GM19324 (cell line): ENCODE results near the gene XPO1.
A peak's percentile ranks its signal among the peaks of the same experiment; 100 is the strongest.
"Not testable (repeated sequence)": the region's sequence is repeated elsewhere in the genome, so short reads cannot be mapped to it uniquely, and the experiment has no call there.

Experiments used
- ATAC-seq: cut with Tn5 transposase; IDR thresholded peaks from one replicate; pipeline ENCODE4 v1.9.1; 2021; ENCODE audit warnings: mild to moderate bottlenecking, moderate library complexity; ENCODE audit not compliant: unreplicated experiment, low FRiP score

XPO1 gene

GRCh38 chr2:61470122-61470951 is 67.8 kb downstream of the XPO1 start:
- peak; percentile 41 for ATAC-seq

GRCh38 chr2:61469424-61470121 is 68.6 kb downstream of the XPO1 start:
- no peak for ATAC-seq

- ATAC-seq, result not testable (repeated sequence)
Measured at GRCh38 chr2:61468231-61468630, 69.9 kb downstream of the XPO1 start.

GRCh38 chr2:61465045-61465444 is 73.1 kb downstream of the XPO1 start:
- ATAC-seq, result no peak

- ATAC-seq, result no peak
Measured at GRCh38 chr2:61463769-61464475, 74.2 kb downstream of the XPO1 start.

- no peak for ATAC-seq
Measured at GRCh38 chr2:61461404-61461803, 76.8 kb downstream of the XPO1 start.

- ATAC-seq, result no peak
Measured at GRCh38 chr2:61460163-61460562, 78.0 kb downstream of the XPO1 start.

GRCh38 chr2:61456746-61457420 is 81.3 kb downstream of the XPO1 start:
- ATAC-seq, result no peak

- no peak for ATAC-seq
Measured at GRCh38 chr2:61456070-61456745, 81.9 kb downstream of the XPO1 start.

GRCh38 chr2:61454972-61455371 is 83.2 kb downstream of the XPO1 start:
- not testable (repeated sequence) for ATAC-seq

GRCh38 chr2:61454383-61454782 is 83.8 kb downstream of the XPO1 start:
- no peak for ATAC-seq

- ATAC-seq, result no peak
Measured at GRCh38 chr2:61452392-61452791, 85.8 kb downstream of the XPO1 start.

- no peak for ATAC-seq
Measured at GRCh38 chr2:61451178-61451577, 87.0 kb downstream of the XPO1 start.

GRCh38 chr2:61450144-61450543 is 88.0 kb downstream of the XPO1 start:
- ATAC-seq, result no peak

GRCh38 chr2:61448229-61448628 is 89.9 kb downstream of the XPO1 start:
- ATAC-seq, result no peak

- not testable (repeated sequence) for ATAC-seq
Measured at GRCh38 chr2:61446971-61447370, 91.2 kb downstream of the XPO1 start.

GRCh38 chr2:61443342-61444041 is 94.7 kb downstream of the XPO1 start:
- peak; percentile 91 for ATAC-seq

- ATAC-seq, result no peak
Measured at GRCh38 chr2:61439241-61440002, 98.7 kb downstream of the XPO1 start.

- ATAC-seq, result no peak
Measured at GRCh38 chr2:61438670-61439069, 99.5 kb downstream of the XPO1 start.
